GM12892 (cell line): ENCODE results near the gene ACOT6.
A peak's percentile ranks its signal among the peaks of the same experiment; 100 is the strongest.
"Not testable (repeated sequence)": the region's sequence is repeated elsewhere in the genome, so short reads cannot be mapped to it uniquely, and the experiment has no call there.

Source experiments
- DNase-seq: peaks from one replicate; pipeline ENCODE4 v3.0.0; 2011; ENCODE audit not compliant: insufficient read length
- FAIRE-seq: peaks from 2 replicates; lab custom pipeline; 2011; peaks lifted over from hg19 to GRCh38; lab: Jason Lieb, UNC
- POLR2A ChIP-seq: IDR thresholded peaks from 2 replicates; pipeline ENCODE4 v1.6.1; 2011; ENCODE audit warnings: low read depth, low read length, control low read depth
- POLR2AphosphoS5 ChIP-seq: IDR thresholded peaks from 2 replicates; pipeline ENCODE4 v1.6.1; 2011; ENCODE audit warnings: low read depth, low read length, control low read depth
- TAF1 ChIP-seq: IDR thresholded peaks from 2 replicates; pipeline ENCODE4 v1.6.1; 2011; ENCODE audit warnings: low read depth, mild to moderate bottlenecking, control low read depth, low read length, borderline replicate concordance

Gene ACOT6

DNA sequence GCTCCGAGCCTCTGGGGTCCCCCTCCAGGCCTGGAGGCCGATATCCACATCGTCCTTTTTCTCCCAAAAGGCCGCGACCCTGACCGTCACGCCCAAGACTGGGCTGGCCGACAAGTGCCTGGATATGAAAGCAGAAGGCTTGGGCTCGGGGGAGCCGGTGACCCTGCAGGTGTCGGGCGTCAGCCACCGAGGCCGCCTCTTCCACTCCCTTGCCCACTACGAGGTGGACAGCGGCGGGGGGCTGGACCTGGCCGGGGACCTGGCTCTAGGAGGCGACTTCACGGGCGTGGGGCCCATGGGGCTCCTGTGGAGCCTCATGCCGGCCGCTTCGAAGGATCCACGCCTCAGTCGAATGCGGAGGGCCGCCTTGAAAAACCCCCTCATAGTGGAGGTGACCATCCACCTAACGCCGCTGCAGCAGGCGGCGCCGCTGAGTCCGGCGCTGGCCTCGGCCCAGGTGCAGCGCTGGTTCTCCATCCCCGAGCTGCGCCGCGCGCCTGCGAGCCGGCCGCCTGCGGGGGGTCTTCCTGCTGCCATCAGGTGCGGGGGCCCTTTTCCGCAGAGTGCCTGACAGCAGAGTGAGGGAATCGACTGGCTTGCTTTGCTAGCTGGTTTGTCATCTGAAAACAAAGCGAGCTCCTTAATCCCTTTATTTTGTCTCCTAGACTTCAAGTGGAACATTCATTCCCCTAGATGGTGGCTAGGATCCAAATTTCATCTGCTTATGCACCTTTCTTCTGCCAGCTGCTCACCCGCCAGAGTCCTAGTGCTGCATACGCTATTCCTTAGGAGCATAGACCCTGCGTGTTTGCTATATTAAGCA is 21.9 kb downstream of the ACOT6 start:
- TF ChIP-seq TAF1 = no peak
- no peak for TF ChIP-seq POLR2AphosphoS5
- no peak for TF ChIP-seq POLR2A
- no peak for FAIRE-seq
- DNase-seq = no peak

DNA sequence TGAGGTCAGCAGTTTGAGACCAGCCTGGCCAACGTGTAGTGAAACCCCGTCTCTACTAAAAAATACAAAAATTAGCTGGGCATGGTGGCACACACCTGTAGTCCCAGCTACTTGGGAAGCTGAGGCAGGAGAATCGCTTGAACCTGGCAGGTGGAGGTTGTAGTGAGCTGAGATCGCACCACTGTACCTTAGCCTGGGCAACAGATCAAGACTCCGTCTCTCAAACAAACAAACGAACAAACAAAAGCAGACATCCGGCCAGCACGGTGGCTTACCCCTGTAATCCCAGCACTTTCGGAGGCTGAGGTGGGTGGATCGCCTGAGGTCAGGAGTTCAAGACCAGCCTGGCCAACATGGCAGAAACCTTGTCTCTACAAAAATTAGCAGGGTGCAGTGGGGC is 24.0 kb downstream of the ACOT6 start:
- not testable (repeated sequence) for DNase-seq, FAIRE-seq

GRCh38 chr14:73637830-73638229 is 25.5 kb downstream of the ACOT6 start:
- DNase-seq (no peak), FAIRE-seq (no peak)
- TF ChIP-seq POLR2AphosphoS5 = no peak
- no peak for TF ChIP-seq POLR2A
- TF ChIP-seq TAF1 = no peak

DNA sequence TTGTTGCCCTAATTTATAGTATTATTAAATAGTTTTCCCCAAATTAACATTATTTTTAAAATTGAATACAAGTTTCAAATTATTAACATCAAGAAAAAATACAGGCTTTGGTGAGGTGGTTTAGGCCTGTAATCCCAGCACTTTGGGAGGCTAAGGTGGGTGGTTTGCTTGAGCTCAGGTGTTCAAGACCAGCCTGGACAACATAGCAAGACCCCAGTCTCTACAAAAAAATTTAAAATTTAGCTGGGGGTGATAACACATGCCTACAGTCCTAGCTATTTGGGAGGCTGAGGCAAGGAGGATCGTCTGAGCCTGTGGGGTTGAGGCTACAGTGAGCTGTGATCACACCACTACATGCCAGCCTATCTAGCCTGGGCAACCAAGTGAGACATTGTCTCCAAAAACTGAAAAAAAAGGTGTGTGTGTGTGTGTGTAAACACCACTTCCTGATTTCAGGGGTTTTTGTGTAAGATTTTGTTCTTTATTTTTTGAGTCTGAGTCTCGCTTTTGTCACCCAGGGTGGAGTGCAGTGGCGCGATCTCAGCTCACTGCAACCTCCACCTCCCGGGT is 28.6 kb downstream of the ACOT6 start:
- FAIRE-seq (no peak), DNase-seq (no peak)

GRCh38 chr14:73644531-73645247 is 32.4 kb downstream of the ACOT6 start, which contains the start of gene DNAL1:
Gene DNAL1 (plus strand): TSS chr14:73644986. CDS start chr14:73645040, 54 bp downstream.
- TF ChIP-seq POLR2A = peak; percentile 84
- peak; percentile 84 for TF ChIP-seq POLR2AphosphoS5
- no peak for TF ChIP-seq TAF1
- peak; percentile 99 for FAIRE-seq
- peak; percentile 93 for DNase-seq

More for the DNA sequence above, 28.6 kb downstream of the ACOT6 start:
- no peak for TF ChIP-seq POLR2A
- no peak for TF ChIP-seq POLR2AphosphoS5
- no peak for TF ChIP-seq TAF1

DNA sequence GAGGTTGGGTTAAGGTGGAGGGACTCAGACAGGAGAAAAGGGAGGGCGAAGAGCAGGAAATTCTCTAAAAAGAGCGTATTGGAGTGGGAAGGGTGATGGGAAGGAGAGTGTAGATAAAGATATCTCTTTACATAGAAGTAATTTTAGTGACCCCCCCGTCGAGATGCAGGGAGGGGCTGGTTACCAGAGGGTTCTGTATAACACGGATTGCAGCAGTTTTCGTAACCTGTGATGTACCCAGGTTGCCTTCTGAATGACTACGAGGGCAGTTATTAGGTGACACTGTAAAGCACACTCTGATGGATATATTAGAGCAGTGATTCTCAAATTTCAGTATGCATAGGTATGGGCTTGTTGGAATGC is 32.9 kb downstream of the ACOT6 start:
- TF ChIP-seq TAF1 (no peak), POLR2A (no peak), POLR2AphosphoS5 (no peak)
- FAIRE-seq (no peak), DNase-seq (no peak)

DNA sequence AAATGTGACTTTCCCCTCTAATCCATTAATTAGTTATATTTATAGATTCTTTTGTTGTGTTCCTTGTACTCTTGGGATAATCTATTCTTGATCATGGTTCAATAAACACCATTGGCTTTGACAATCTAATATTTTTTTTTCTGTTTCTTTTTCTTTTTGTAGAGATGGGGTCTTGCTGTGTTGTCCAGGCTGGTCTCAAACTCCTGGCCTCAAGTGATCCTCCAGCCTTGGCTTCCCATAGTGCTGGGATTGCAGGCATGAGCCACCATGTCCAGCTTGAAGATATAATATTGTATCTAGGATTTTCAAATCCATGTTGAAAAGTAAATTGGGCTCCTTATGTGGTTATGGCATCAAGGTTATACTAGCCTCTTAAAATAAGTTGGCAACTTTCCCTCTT is 38.7 kb downstream of the ACOT6 start:
- FAIRE-seq (no peak), DNase-seq (no peak)
- no peak for TF ChIP-seq TAF1
- TF ChIP-seq POLR2AphosphoS5 = no peak
- no peak for TF ChIP-seq POLR2A

DNA sequence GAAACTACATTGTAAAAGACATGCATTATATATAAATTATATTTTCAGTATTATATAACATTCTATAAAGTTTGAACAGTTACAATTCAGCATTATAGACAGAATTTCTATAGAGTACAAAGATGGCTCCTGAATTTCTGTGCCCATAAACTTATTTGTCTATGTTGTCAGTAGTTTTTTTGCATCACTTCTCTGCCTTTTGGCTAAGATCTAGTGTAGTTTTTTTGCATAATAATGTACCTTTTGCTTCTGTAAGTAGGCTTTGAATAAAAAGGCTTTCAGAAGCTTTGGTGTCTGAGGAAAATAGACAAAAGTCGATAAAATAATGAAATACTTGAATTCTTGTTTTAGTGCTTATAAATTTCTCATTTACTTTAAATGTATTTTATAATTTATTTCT is 43.5 kb downstream of the ACOT6 start:
- no peak for TF ChIP-seq POLR2AphosphoS5
- no peak for TF ChIP-seq TAF1
- TF ChIP-seq POLR2A = no peak
- no peak for FAIRE-seq
- no peak for DNase-seq

DNA sequence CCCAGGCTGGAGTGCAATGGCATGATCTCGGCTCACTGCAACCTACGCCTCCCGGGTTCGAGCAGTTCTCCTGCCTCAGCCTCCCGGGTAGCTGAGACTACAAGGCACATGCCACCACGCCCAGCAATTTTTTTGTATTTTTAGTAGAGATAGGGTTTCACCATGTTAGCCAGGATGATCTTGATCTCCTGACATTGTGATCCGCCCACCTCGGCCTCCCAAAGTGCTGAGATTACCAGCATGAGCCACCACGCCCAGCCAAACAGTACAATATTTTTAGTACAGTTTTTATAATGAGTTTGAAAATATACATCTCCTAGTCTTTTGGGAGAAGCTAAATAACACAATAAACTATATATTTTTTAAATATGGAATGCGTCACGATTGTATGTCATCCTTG is 46.9 kb downstream of the ACOT6 start:
- FAIRE-seq, DNase-seq: not testable (repeated sequence)

DNA sequence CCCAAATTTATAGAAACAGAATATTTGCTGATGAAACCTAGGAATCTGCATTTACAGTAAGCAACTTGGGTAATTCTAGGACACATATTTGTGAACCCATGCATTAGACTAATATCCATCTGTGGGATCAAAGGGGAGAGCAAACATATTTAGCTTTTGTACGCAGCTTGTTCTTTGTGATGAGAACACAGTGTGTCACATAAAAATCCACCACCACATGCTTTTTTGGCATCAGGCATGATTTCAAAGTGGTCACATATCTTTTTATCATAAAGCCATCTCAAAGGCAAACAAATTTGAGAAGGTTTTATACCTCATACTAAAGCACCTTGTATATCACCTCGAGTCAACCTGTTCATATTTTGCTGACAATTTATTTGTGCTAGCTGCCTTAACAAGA is 48.2 kb downstream of the ACOT6 start:
- TF ChIP-seq POLR2A = no peak
- TF ChIP-seq TAF1 = no peak
- no peak for TF ChIP-seq POLR2AphosphoS5
- DNase-seq (no peak), FAIRE-seq (no peak)

DNA sequence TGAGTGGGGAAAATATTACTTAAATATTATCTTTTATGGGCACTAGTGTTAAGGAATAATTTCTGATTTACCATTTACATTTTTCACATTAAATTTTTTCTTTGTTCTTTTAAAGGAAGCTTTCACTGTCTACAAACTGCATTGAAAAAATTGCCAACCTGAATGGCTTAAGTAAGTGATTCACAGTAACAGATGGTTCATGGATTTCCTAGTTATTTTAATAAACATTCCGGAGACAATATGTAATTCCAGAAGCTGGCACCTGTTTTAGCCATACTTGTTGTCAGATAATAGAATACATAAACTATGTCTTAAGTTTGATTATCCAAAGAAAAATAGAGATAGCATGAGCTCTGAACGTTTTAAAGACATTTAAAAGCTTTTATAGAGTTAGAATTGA is 49.6 kb downstream of the ACOT6 start:
- no peak for TF ChIP-seq TAF1
- TF ChIP-seq POLR2AphosphoS5 = no peak
- TF ChIP-seq POLR2A = no peak
- FAIRE-seq (no peak), DNase-seq (no peak)

- no peak for TF ChIP-seq TAF1
- TF ChIP-seq POLR2A = no peak
- TF ChIP-seq POLR2AphosphoS5 = no peak
- FAIRE-seq (no peak), DNase-seq (no peak)
Measured at GRCh38 chr14:73662487-73662943, 50.2 kb downstream of the ACOT6 start.
